HL-60/S4 treated with retinoic acid at 250 ng/mL for 4 days and 3 days (cell line): ENCODE measurements around the gene TRAPPC14.
"Not testable (repeated sequence)": the region's sequence is repeated elsewhere in the genome, so short reads cannot be mapped to it uniquely, and the experiment has no call there.

Source experiments
- in situ Hi-C: fragments of 300-500 bp; cut with MboI; formaldehyde crosslinking; loops from 2 replicates; pipeline ENCODE4 v1.7.0; 2022; ENCODE audit warnings: low sequenced_read_pairs

TRAPPC14 gene

GRCh38 chr7:100158229-100159098 is at the start of gene TRAPPC14:
Gene TRAPPC14 (minus strand): TSS chr7:100158723. CDS start chr7:100158499, 224 bp downstream.
- in situ Hi-C loops = no loop called here

GRCh38 chr7:100204454-100204853 is 45.9 kb upstream of the TRAPPC14 start:
- in situ Hi-C loops = no loop called here

GRCh38 chr7:100200693-100201092 is 42.2 kb upstream of the TRAPPC14 start:
- in situ Hi-C loops = no loop called here

GRCh38 chr7:100198266-100198665 is 39.7 kb upstream of the TRAPPC14 start:
- in situ Hi-C loops = no loop called here

GRCh38 chr7:100195901-100196322 is 37.4 kb upstream of the TRAPPC14 start:
- in situ Hi-C loops = not testable (repeated sequence)

GRCh38 chr7:100195222-100195621 is 36.7 kb upstream of the TRAPPC14 start:
- in situ Hi-C loops = no loop called here

- in situ Hi-C loops = no loop called here
These were observed 34.4 kb upstream of the TRAPPC14 start for GRCh38 chr7:100192969-100193368.

- in situ Hi-C loops = not testable (repeated sequence)
These were observed 33.8 kb upstream of the TRAPPC14 start for GRCh38 chr7:100192281-100192862.

GRCh38 chr7:100191775-100192174 is 33.3 kb upstream of the TRAPPC14 start:
- in situ Hi-C loops = no loop called here

- in situ Hi-C loops = no loop called here
These were observed 31.7 kb upstream of the TRAPPC14 start for GRCh38 chr7:100190048-100190711.

GRCh38 chr7:100189061-100189460 is 30.5 kb upstream of the TRAPPC14 start:
- in situ Hi-C loops = no loop called here

- in situ Hi-C loops = no loop called here
These were observed 27.2 kb upstream of the TRAPPC14 start for GRCh38 chr7:100185726-100186125.

- in situ Hi-C loops = not testable (repeated sequence)
These were observed 24.6 kb upstream of the TRAPPC14 start for GRCh38 chr7:100183090-100183489.

GRCh38 chr7:100182616-100183015 is 24.1 kb upstream of the TRAPPC14 start:
- in situ Hi-C loops = not testable (repeated sequence)

GRCh38 chr7:100180084-100180483 is 21.6 kb upstream of the TRAPPC14 start:
- in situ Hi-C loops = not testable (repeated sequence)

- in situ Hi-C loops = no loop called here
These were observed 18.8 kb upstream of the TRAPPC14 start, which contains the start of the genes GPC2 and STAG3 for GRCh38 chr7:100177045-100178001. Gene GPC2 (minus strand): TSS chr7:100177381. CDS start chr7:100177199, 182 bp downstream. Gene STAG3 (plus strand): TSS chr7:100177918. CDS start chr7:100180557, 2,639 bp downstream.

- in situ Hi-C loops = no loop called here
These were observed 17.8 kb upstream of the TRAPPC14 start for GRCh38 chr7:100176096-100177044.

GRCh38 chr7:100175296-100175935 is 16.9 kb upstream of the TRAPPC14 start:
- in situ Hi-C loops = no loop called here

GRCh38 chr7:100174582-100174981 is 16.1 kb upstream of the TRAPPC14 start:
- in situ Hi-C loops = no loop called here
